ENCODE measurements around the gene CLDN10. TPM values are rescaled to one million over a fixed set of nuclear protein-coding genes. Genes with fewer than 3 reads are reported as not detected.

CLDN10 gene
- total RNA-seq, 1 donor from 2014 or later = 3.6 TPM

Other genes starting within 250 kb of the CLDN10 start
- 37.6 TPM for gene DZIP1, start 92.0 kb downstream of the CLDN10 start, total RNA-seq (ENCODE audit: insufficient read depth, low replicate concordance)
- gene DNAJC3, start 124.4 kb downstream of the CLDN10 start, total RNA-seq (ENCODE audit: insufficient read depth, low replicate concordance) = 60.9 TPM

Measured in umbilical cord (tissue), 1 donor.